A673 (cell line): ENCODE data around the gene SLC25A38. TPM values are rescaled to one million over a fixed set of nuclear protein-coding genes. Genes with fewer than 3 reads are reported as not detected.

Experiments
- BruUV-seq: library from RNA; stranded (reverse); fragments of 400-500 nt; replicated peaks from 2 replicates; lab custom pipeline; 2021; lab: Mats Ljungman, UMichigan
- CTCF ChIA-PET: fragments of 300-600 bp; sonication (Branson Sonifier 250); formaldehyde crosslinking; loops from one replicate; lab custom pipeline; 2022; ENCODE audit warnings: antibody characterized with exemption; lab: Charles Lee
- POLR2A ChIA-PET: fragments of 300-600 bp; sonication (Branson Sonifier 250); formaldehyde crosslinking; loops from one replicate; lab custom pipeline; 2022; ENCODE audit warnings: antibody characterized with exemption; ENCODE audit not compliant: low non-redundant PET; lab: Charles Lee
- DNase-seq: peaks from one replicate; pipeline ENCODE4 v3.0.0-alpha.2; 2015; ENCODE audit warnings: low spot score
- H3K27ac ChIP-seq: fragments of 200-600 bp; sonication (generic); 2 replicates; pipeline ENCODE4 v1.5.1; 2016; ENCODE audit warnings: mixed run types, low read depth, mild to moderate bottlenecking, mixed read lengths, antibody characterized with exemption, low read length; ENCODE audit not compliant: poor library complexity, severe bottlenecking
- H3K27me3 ChIP-seq: fragments of 200-600 bp; sonication (generic); replicated peaks from 2 replicates; pipeline ENCODE4 v1.6.1; 2017; ENCODE audit warnings: mixed run types, low read depth, mild to moderate bottlenecking, mixed read lengths, antibody characterized with exemption, low read length; ENCODE audit not compliant: insufficient read depth, poor library complexity
- H3K36me3 ChIP-seq: fragments of 200-600 bp; sonication (generic); 2 replicates; pipeline ENCODE4 v1.6.1; 2016; ENCODE audit warnings: mixed run types, mild to moderate bottlenecking, mixed read lengths, antibody characterized with exemption, low read length; ENCODE audit not compliant: insufficient read depth, poor library complexity, severe bottlenecking
- H3K4me1 ChIP-seq: fragments of 200-600 bp; sonication (generic); 2 replicates; pipeline ENCODE4 v1.6.1; 2017; ENCODE audit warnings: mixed run types, mild to moderate bottlenecking, mixed read lengths, antibody characterized with exemption, low read length; ENCODE audit not compliant: insufficient read depth, poor library complexity, severe bottlenecking
- H3K4me3 ChIP-seq: fragments of 200-600 bp; sonication (generic); 2 replicates; pipeline ENCODE4 v1.5.1; 2016; ENCODE audit warnings: low read depth, mixed run types, mild to moderate bottlenecking, mixed read lengths, low read length; ENCODE audit not compliant: poor library complexity, severe bottlenecking
- H3K9me3 ChIP-seq: fragments of 200-600 bp; sonication (generic); 2 replicates; pipeline ENCODE4 v1.6.1; 2016; ENCODE audit warnings: mixed run types, low read depth, mild to moderate bottlenecking, mixed read lengths, antibody characterized with exemption, low read length; ENCODE audit not compliant: poor library complexity, severe bottlenecking
- CTCF ChIP-seq: fragments of 300-800, 200-600 bp; sonication (generic); conservative IDR thresholded peaks from 2 replicates; pipeline ENCODE4 v1.5.1; 2017; ENCODE audit warnings: low read depth, mild to moderate bottlenecking, antibody characterized with exemption, low read length, moderate library complexity, mixed read lengths
- EZH2 ChIP-seq: fragments of 200-600 bp; sonication (generic); IDR thresholded peaks from 2 replicates; pipeline ENCODE4 v1.6.1; 2017; ENCODE audit warnings: borderline replicate concordance, low read depth, mild to moderate bottlenecking, mixed read lengths, antibody characterized with exemption, low read length; ENCODE audit not compliant: poor library complexity, severe bottlenecking
- intact Hi-C: fragments of 100-400 bp; cut with micrococcal nuclease; formaldehyde crosslinking; loops from one replicate; pipeline ENCODE4 v1.10.0; 2022; ENCODE audit not compliant: unreplicated experiment
- total RNA-seq: library from RNA; stranded (reverse); gene quantifications from 2 replicates; pipeline ENCODE4 v1.2.3, GENCODE V29; 2021

The SLC25A38 gene
- total RNA-seq, 1 experiment from 2014 or later: 13.7 TPM

GRCh38 chr3:39428745-39429201 is 45.6 kb downstream of the SLC25A38 start:
- no peak overlapping the region for H3K27ac ChIP-seq
- intact Hi-C loops: no loop called here
- no peak overlapping the region for H3K4me3 ChIP-seq
- no peak for DNase-seq
- no peaks in the 10 kb centered on the region for H3K27me3 ChIP-seq
- no TSS peak for BruUV-seq
- H3K36me3 ChIP-seq: no peaks in the 10 kb centered on the region
- no peaks in the 10 kb centered on the region for H3K9me3 ChIP-seq
- CTCF ChIA-PET: no interaction called here
- peaks cover 4% of the 10 kb centered on the region for H3K4me1 ChIP-seq
- POLR2A ChIA-PET: no interaction called here
- TF ChIP-seq CTCF: no peak
- no peak for TF ChIP-seq EZH2

GRCh38 chr3:39429466-39429865 is 46.3 kb downstream of the SLC25A38 start:
- CTCF ChIA-PET: no interaction called here
- TF ChIP-seq EZH2 (no peak), CTCF (no peak)
- no peaks in the 10 kb centered on the region for H3K27me3 ChIP-seq
- intact Hi-C loops: no loop called here
- no peak for DNase-seq
- H3K36me3 ChIP-seq: no peaks in the 10 kb centered on the region
- H3K27ac ChIP-seq: no peak overlapping the region
- H3K4me3 ChIP-seq: no peak overlapping the region
- POLR2A ChIA-PET: no interaction called here
- BruUV-seq: no TSS peak
- no peaks in the 10 kb centered on the region for H3K9me3 ChIP-seq
- no peaks in the 10 kb centered on the region for H3K4me1 ChIP-seq

- Histone ChIP-seq H3K4me3 (no peak overlapping the region), H3K27ac (no peak overlapping the region), H3K4me1 (no peaks in the 10 kb centered on the region), H3K36me3 (no peaks in the 10 kb centered on the region), H3K27me3 (no peaks in the 10 kb centered on the region), H3K9me3 (no peaks in the 10 kb centered on the region)
- intact Hi-C loops: no loop called here
- TF ChIP-seq EZH2 (no peak), CTCF (no peak)
- BruUV-seq: no TSS peak
- no peak for DNase-seq
- ChIA-PET CTCF (no interaction called here), POLR2A (no interaction called here)
These were observed 49.2 kb downstream of the SLC25A38 start for GRCh38 chr3:39432342-39432741.
